ENCODE results near the gene APBB2. TPM values are rescaled to one million over a fixed set of nuclear protein-coding genes. Genes with fewer than 3 reads are reported as not detected.
A peak's percentile ranks its signal among the peaks of the same experiment; 100 is the strongest.

APBB2 gene
- total and polyA plus RNA-seq, 2 donors (not counting 1 experiment from before 2014, with no cell fraction given): 4.4 to 15.8 TPM

GRCh38 chr4:40804598-40804997, 409.7 kb downstream of the APBB2 start:
- POLR2A ChIA-PET: interaction anchor here (0.7 kb wide), 1 partner anchor 12 kb away, joined by 3 read pairs; no protein-coding TSS in a partner anchor
- Histone ChIP-seq H3K27ac (ENCODE audit: low read length in 2 of 2) (no peak overlapping the region), H2AFZ (ENCODE audit: insufficient read depth, low read depth, low read length, poor library complexity, severe bottlenecking) (no peak overlapping the region), H3K9me3 (ENCODE audit: control extremely low read depth in 1 of 3, control insufficient read depth in 2 of 3, insufficient read depth in 1 of 3, low read length in 2 of 3) (no peaks in the 10 kb centered on the region), H3K79me2 (ENCODE audit: control insufficient read depth, insufficient read depth, low read length) (no peaks in the 10 kb centered on the region), H3K4me2 (replicated peaks; ENCODE audit: low read depth, low read length, poor library complexity, severe bottlenecking) (no peak overlapping the region), H4K20me1 (ENCODE audit: control insufficient read depth, insufficient read depth, low read length, poor library complexity, severe bottlenecking) (no peaks in the 10 kb centered on the region), H3K27me3 (replicated peaks in 1 of 4; ENCODE audit: control extremely low read depth in 1 of 4, control insufficient read depth in 3 of 4, insufficient read depth in 4 of 4, low read length in 3 of 4) (no peaks in the 10 kb centered on the region), H3K9ac (ENCODE audit: low read length) (no peak overlapping the region), H3K36me3 (replicated peaks in 1 of 2; ENCODE audit: control extremely low read depth in 1 of 2, control insufficient read depth in 1 of 2, extremely low read depth in 1 of 2, insufficient read depth in 2 of 2, low read length in 1 of 2) (no peaks in the 10 kb centered on the region), H3K4me3 (ENCODE audit: control extremely low read depth in 1 of 5, extremely low read depth in 1 of 5, insufficient read depth in 1 of 5, low read depth in 2 of 5, low read length in 4 of 5) (no peak overlapping the region), H3K4me1 (ENCODE audit: control insufficient read depth in 2 of 2, insufficient read depth in 2 of 2, low read length in 2 of 2) (peaks cover 9 to 10% of the 10 kb centered on the region in 2 donors)
- peak overlapping the region; percentile 17 for H3K27ac Mint-ChIP-seq
- peaks cover 6% of the 10 kb centered on the region for H3K27me3 Mint-ChIP-seq
- intact Hi-C loops (cut with micrococcal nuclease): no loop called here
- ATAC-seq (ENCODE audit: low read depth) (no peak), DNase-seq (no peak)
- no peak for TF ChIP-seq EZH2 (IDR thresholded peaks at IDR 0.05; ENCODE audit: borderline replicate concordance, insufficient read depth, low read depth, low read length, poor library complexity, severe bottlenecking)
- TF ChIP-seq CTCF (IDR thresholded peaks at IDR 0.05): no peak
- no peaks in the 10 kb centered on the region for H3K9me3 Mint-ChIP-seq (ENCODE audit: insufficient read depth)
- no peak overlapping the region for H3K4me3 Mint-ChIP-seq
- H3K4me1 Mint-ChIP-seq: peaks cover 15% of the 10 kb centered on the region
- CTCF ChIA-PET: interaction anchor here (0.7 kb wide), 1 partner anchor 65 kb away, joined by 4 read pairs; no protein-coding TSS in a partner anchor
- 100% methylated on average over 2 of the region's 2 CpGs for WGBS (ENCODE audit: insufficient coverage)

- peaks cover 10% of the 10 kb centered on the region in 2 donors for H3K4me1 ChIP-seq (ENCODE audit: control insufficient read depth in 2 of 2, insufficient read depth in 2 of 2, low read length in 2 of 2)
- H3K36me3 ChIP-seq (replicated peaks in 1 of 2; ENCODE audit: control extremely low read depth in 1 of 2, control insufficient read depth in 1 of 2, extremely low read depth in 1 of 2, insufficient read depth in 2 of 2, low read length in 1 of 2): no peaks in the 10 kb centered on the region
- H3K79me2 ChIP-seq (ENCODE audit: control insufficient read depth, insufficient read depth, low read length): no peaks in the 10 kb centered on the region
- 0% methylated on average over 1 of the region's 3 CpGs for WGBS (ENCODE audit: insufficient coverage)
- peak; percentile 61 for ATAC-seq (ENCODE audit: low read depth)
- H4K20me1 ChIP-seq (ENCODE audit: control insufficient read depth, insufficient read depth, low read length, poor library complexity, severe bottlenecking): no peaks in the 10 kb centered on the region
- peak overlapping the region; percentile 36 for H2AFZ ChIP-seq (ENCODE audit: insufficient read depth, low read depth, low read length, poor library complexity, severe bottlenecking)
- H3K4me2 ChIP-seq (replicated peaks; ENCODE audit: low read depth, low read length, poor library complexity, severe bottlenecking): peak overlapping the region; percentile 34
- intact Hi-C loops (cut with micrococcal nuclease): no loop called here
- ChIA-PET CTCF (interaction anchor here (0.6 to 2.1 kb wide), 2 partner anchors 40 to 126 kb away, joined by 3 to 16 read pairs; no protein-coding TSS in a partner anchor), POLR2A (interaction anchor here (0.6 to 0.7 kb wide), 2 partner anchors 25 to 204 kb away, joined by 3 to 4 read pairs; no protein-coding TSS in a partner anchor)
- peak; percentile 34 for DNase-seq
- no peak overlapping the region for H3K27ac ChIP-seq (ENCODE audit: low read length in 2 of 2)
- H3K27ac Mint-ChIP-seq: peak overlapping the region; percentile 60
- H3K27me3 ChIP-seq (replicated peaks in 1 of 4; ENCODE audit: control extremely low read depth in 1 of 4, control insufficient read depth in 3 of 4, insufficient read depth in 4 of 4, low read length in 3 of 4): no peaks in the 10 kb centered on the region
- peaks cover 19% of the 10 kb centered on the region for H3K4me1 Mint-ChIP-seq
- H3K9me3 ChIP-seq (ENCODE audit: control extremely low read depth in 1 of 3, control insufficient read depth in 2 of 3, insufficient read depth in 1 of 3, low read length in 2 of 3): no peaks in the 10 kb centered on the region
- no peaks in the 10 kb centered on the region for H3K27me3 Mint-ChIP-seq
- H3K4me3 ChIP-seq (ENCODE audit: control extremely low read depth in 1 of 5, extremely low read depth in 1 of 5, insufficient read depth in 1 of 5, low read depth in 2 of 5, low read length in 4 of 5): peak overlapping the region in 1 of 5 experiments; percentile 35
- peak overlapping the region; percentile 51 for H3K4me3 Mint-ChIP-seq
- TF ChIP-seq EZH2 (IDR thresholded peaks at IDR 0.05; ENCODE audit: borderline replicate concordance, insufficient read depth, low read depth, low read length, poor library complexity, severe bottlenecking) (no peak), CTCF (IDR thresholded peaks at IDR 0.05) (no peak)
- no peaks in the 10 kb centered on the region for H3K9me3 Mint-ChIP-seq (ENCODE audit: insufficient read depth)
- peak overlapping the region; percentile 17 for H3K9ac ChIP-seq (ENCODE audit: low read length)
Measured at GRCh38 chr4:40800064-40800463, 414.3 kb downstream of the APBB2 start.
